ENCODE results near the gene MYOCOS.

Gene MYOCOS

DNA sequence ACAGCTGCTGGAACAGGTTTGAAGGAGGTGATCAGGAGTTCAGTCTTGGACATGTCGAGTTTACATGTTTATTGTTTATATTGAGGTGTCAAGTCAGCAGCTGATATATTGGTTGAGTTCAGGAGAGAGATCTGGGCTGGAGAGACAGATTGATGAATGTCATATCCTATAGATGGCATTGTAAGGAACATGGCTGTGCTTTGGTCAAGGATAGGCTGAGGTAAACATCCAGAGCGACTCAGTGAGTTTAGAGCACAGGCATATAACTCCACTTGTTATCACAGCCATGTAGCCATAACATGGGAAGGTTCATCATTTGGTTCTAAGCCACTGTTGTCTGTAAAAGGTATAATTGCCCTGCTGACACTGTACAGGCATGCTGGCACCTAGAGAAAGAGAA lies 5.5 kb upstream of the MYOCOS start:
- no peak for DNase-seq (ENCODE audit: low read depth)
- no peak for TF ChIP-seq CTCF (IDR thresholded peaks at IDR 0.05; ENCODE audit: control insufficient read depth, insufficient read depth, low read depth, low read length, missing control alignments)
- H3K4me3 ChIP-seq (ENCODE audit: control insufficient read depth, low read depth, low read length): no peak overlapping the region

- no peak for DNase-seq (ENCODE audit: low read depth)
- no peak for TF ChIP-seq CTCF (IDR thresholded peaks at IDR 0.05; ENCODE audit: control insufficient read depth, insufficient read depth, low read depth, low read length, missing control alignments)
Measured at GRCh38 chr1:171623651-171624331, 1.7 kb downstream of the MYOCOS start.

GRCh38 chr1:171625225-171625624 lies 3.2 kb downstream of the MYOCOS start:
- no peak overlapping the region for H3K4me3 ChIP-seq (ENCODE audit: control insufficient read depth, low read depth, low read length)
- DNase-seq (ENCODE audit: low read depth): no peak
- no peak for TF ChIP-seq CTCF (IDR thresholded peaks at IDR 0.05; ENCODE audit: control insufficient read depth, insufficient read depth, low read depth, low read length, missing control alignments)

More at GRCh38 chr1:171623651-171624331, 1.7 kb downstream of the MYOCOS start:
- H3K4me3 ChIP-seq (ENCODE audit: control insufficient read depth, low read depth, low read length): no peak overlapping the region

- no peak for DNase-seq (ENCODE audit: low read depth)
- no peak overlapping the region for H3K4me3 ChIP-seq (ENCODE audit: control insufficient read depth, low read depth, low read length)
- TF ChIP-seq CTCF (IDR thresholded peaks at IDR 0.05; ENCODE audit: control insufficient read depth, insufficient read depth, low read depth, low read length, missing control alignments): no peak
Measured at GRCh38 chr1:171627020-171627419, 5.0 kb downstream of the MYOCOS start.

- TF ChIP-seq CTCF (IDR thresholded peaks at IDR 0.05; ENCODE audit: control insufficient read depth, insufficient read depth, low read depth, low read length, missing control alignments): no peak
- H3K4me3 ChIP-seq (ENCODE audit: control insufficient read depth, low read depth, low read length): no peak overlapping the region
- DNase-seq (ENCODE audit: low read depth): no peak
Measured at GRCh38 chr1:171628225-171628624, 6.2 kb downstream of the MYOCOS start.

GRCh38 chr1:171635661-171636060 lies 13.6 kb downstream of the MYOCOS start:
- DNase-seq (ENCODE audit: low read depth): no peak
- TF ChIP-seq CTCF (IDR thresholded peaks at IDR 0.05; ENCODE audit: control insufficient read depth, insufficient read depth, low read depth, low read length, missing control alignments): no peak
- no peak overlapping the region for H3K4me3 ChIP-seq (ENCODE audit: control insufficient read depth, low read depth, low read length)
